Heart left ventricle (tissue), 16 donors: ENCODE measurements around the gene SLX1B. TPM values are rescaled to one million over a fixed set of nuclear protein-coding genes. Genes with fewer than 3 reads are reported as not detected.
"Not testable (repeated sequence)": the region's sequence is repeated elsewhere in the genome, so short reads cannot be mapped to it uniquely, and the experiment has no call there.

ENCODE experiments used
- ATAC-seq, 4 donors: fragments of 200-7000 bp; cut with Tn5 transposase; one replicate each; pipeline ENCODE4 v1.9.1; 2020 to 2022; ENCODE audit warnings: moderate library complexity in 4 of 4, mild to moderate bottlenecking in 3 of 4, moderate number of reproducible peaks in 1 of 4
- DNase-seq, 5 donors: peaks; one replicate each; pipeline ENCODE4 v3.0.0-alpha.2; 2020
- H3K27ac ChIP-seq, 12 donors: fragments of 200-600 bp; sonication (generic) in 4 of 12; one replicate each; pipeline versions ENCODE4 v1.5.0 to v1.8.0; 2016 to 2022; ENCODE audit warnings: mild to moderate bottlenecking in 2 of 12
- H3K27me3 ChIP-seq, 9 donors: fragments of 200-600 bp; sonication (generic) in 2 of 9; one replicate each; pipeline versions ENCODE4 v1.5.1 to v1.8.0; 2016 to 2022; ENCODE audit warnings: mild to moderate bottlenecking in 3 of 9
- H3K36me3 ChIP-seq, 9 donors: fragments of 200-600 bp; sonication (generic) in 2 of 9; one replicate each; pipeline versions ENCODE4 v1.5.0 to v1.8.0; 2018 to 2022; ENCODE audit warnings: mild to moderate bottlenecking in 2 of 9
- H3K4me1 ChIP-seq, 12 donors: fragments of 200-600 bp; sonication (generic) in 4 of 12; one replicate each; pipeline versions ENCODE4 v1.5.0 to v1.8.0; 2016 to 2022; ENCODE audit warnings: mild to moderate bottlenecking in 3 of 12
- H3K4me3 ChIP-seq, 12 donors: fragments of 200-600 bp; sonication (generic) in 4 of 12; one replicate each; pipeline versions ENCODE4 v1.5.0 to v1.8.0; 2017 to 2022; ENCODE audit warnings: mild to moderate bottlenecking in 9 of 12, moderate library complexity in 4 of 12
- H3K9me3 ChIP-seq, 12 donors: fragments of 200-600 bp; sonication (generic) in 4 of 12; one replicate each; pipeline versions ENCODE4 v1.5.0 to v1.8.0; 2016 to 2022; ENCODE audit warnings: mild to moderate bottlenecking in 1 of 12
- WGBS, 4 donors: extraction: QIAGEN DNeasy Blood & Tissue Kit in 2 of 4; methylation state at CpG; one replicate each; pipeline versions ENCODE4 v1.1.5 to v1.1.7; 2013 to 2018; 5-methylcytosine and 5-hydroxymethylcytosine counted together
- intact Hi-C, 10 donors: fragments of 100-400 bp; cut with DNase I; formaldehyde crosslinking; loops; one replicate each; pipeline versions ENCODE4 v1.11.1 to v1.14.2; 2022
- long read RNA-seq, 3 donors: library from polyadenylated mRNA; unstranded; transcript quantifications; one replicate each; pipeline ENCODE4 v2.0.0, GENCODE V29; 2020 to 2021
- polyA plus RNA-seq, 2 donors: library from polyadenylated mRNA; stranded (reverse); fragments of 200-250 nt; gene quantifications; one replicate each; pipeline ENCODE4 v1.2.3, GENCODE V29; 2013
- total RNA-seq, 9 donors: library from RNA; depleted of rRNA in 2 of 9; stranded (reverse); fragments of >200 nt in 2 of 9; fragmentation: NEBNext Ultra II Directional in 3 of 9; extraction: Animal tissue kit (Norgen Biotek cat#: 25700) in 3 of 9; gene quantifications; one replicate each; pipeline versions ENCODE4 v1.1.0 to v1.2.4, GENCODE V29; 2016 to 2023
- donor health status: ischemic (EF 13 %, LVEDD 7.1; RV severe dilation, severe dysfunction).
- donor health status: healthy with polysubstance abuse.
- donor health status: DM: no; HTN: yes; CAD: no.
- donor health status: DM: no; HTN: no; CAD: no.
- donor health status: ischemic (EF 25% LVEDD 6.9; RV normal size, moderate dysfunction).
- donor health status: ischemic (EF 25% LVEDD 5.7; RV mildly dilated, moderate dysfunction).
- donor health status: healthy.
- donor health status: DM: yes; HTN: yes; CAD: no.
- donor health status: ischemic (EF 35%, LVEDD 5.7; RV mildly dilated, moderate dysfunction).
- donor health status: nonischemic (EF 11% LVEDD 7.7; RV severe dilation, severe dysfunction).
- donor health status: DM: yes; HTN: yes; CAD: no.
- donor health status: PGD.
- donor health status: ischemic (EF 29% LVEDD 5.4; RV normal size, mild dysfunction).
- donor health status: nonischemic (EF 23%, LVEDD 6.1; RV moderate dilation, normal function).

Gene SLX1B
- total RNA-seq (10 to 100 TPM in 8 of 9 donors, 1 to 10 TPM in 1; 4.6 to 24.5 (median 14.4) TPM), polyA plus RNA-seq (10 to 100 TPM; 11.8 to 41.4 TPM)
- long read RNA-seq, donor 1, transcript SLX1B-201 (6 exons, 1,165 nt) = major isoform, 5 of 6 reads
- long read RNA-seq, donor 1, partial matches to known transcripts = 0 of 6 reads
- long read RNA-seq, donor 1, other reads (novel, unspliced or antisense) = 0 of 6 reads
- long read RNA-seq, donor 2, transcript SLX1B-201 (6 exons, 1,165 nt) = major isoform, 27 of 28 reads
- long read RNA-seq, donor 2, partial matches to known transcripts = 0 of 28 reads
- long read RNA-seq, donor 2, other reads (novel, unspliced or antisense) = 1 of 28 reads
- long read RNA-seq, donor 3, transcript SLX1B-201 (6 exons, 1,165 nt) = major isoform, 6 of 8 reads
- long read RNA-seq, donor 3, partial matches to known transcripts = 0 of 8 reads
- long read RNA-seq, donor 3, other reads (novel, unspliced or antisense) = 1 of 8 reads

DNA sequence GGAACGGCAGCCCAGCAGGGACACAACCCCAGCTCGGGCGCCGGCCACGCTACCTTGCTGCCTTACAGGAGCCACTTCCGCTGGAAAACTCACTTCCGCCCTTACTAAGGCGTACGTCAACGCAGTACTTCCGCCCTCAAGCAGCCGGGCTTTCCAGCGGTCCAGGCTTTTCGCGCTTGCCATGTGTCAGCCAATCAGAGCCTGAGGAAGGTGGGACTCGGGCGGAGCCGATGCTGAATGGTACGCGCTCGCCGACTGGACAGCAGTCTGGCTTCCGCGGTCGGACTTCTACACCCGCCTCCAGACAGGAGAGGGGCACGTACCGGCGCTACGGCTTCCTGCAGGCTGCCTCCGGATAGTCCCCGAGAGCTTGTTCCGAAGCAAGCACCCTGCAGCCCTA, at the start of gene SLX1B, which contains the start of gene BOLA2:
Gene SLX1B (plus strand): TSS at position 265 of the 400 bp plus-strand sequence.
Gene BOLA2 (minus strand): TSS at position 83 of the 400 bp plus-strand sequence. CDS start 98 bp downstream, outside the sequence.
- H3K4me1 ChIP-seq, intact Hi-C loops, H3K9me3 ChIP-seq, H3K27ac ChIP-seq, H3K4me3 ChIP-seq, H3K27me3 ChIP-seq, H3K36me3 ChIP-seq, DNase-seq: not testable (repeated sequence)
- WGBS, 4 donors = no CpG with 5 or more reads among the region's 33 CpGs
- peak; percentile 95 to 98 (median 96) for ATAC-seq

DNA sequence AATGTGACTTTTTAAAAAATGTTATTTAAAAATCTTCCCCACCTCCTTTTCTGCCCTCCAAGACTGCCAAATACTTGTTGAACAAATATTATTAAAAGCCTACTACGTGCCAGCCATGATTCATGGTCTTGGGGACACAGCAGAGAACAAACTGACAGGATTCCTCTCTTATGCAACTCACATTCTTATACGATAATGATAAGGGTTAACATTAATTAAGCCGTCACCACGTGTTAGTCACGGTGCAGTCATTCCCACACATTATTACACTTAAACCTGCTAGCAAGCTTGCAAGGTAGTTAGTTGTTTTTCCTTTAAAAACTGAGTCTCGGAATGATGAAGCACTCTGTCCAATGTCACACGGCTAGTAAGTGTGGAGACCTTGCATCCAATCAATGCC, 49.1 kb upstream of the SLX1B start:
- intact Hi-C loops, H3K27me3 ChIP-seq, H3K9me3 ChIP-seq, ATAC-seq, H3K4me3 ChIP-seq, H3K36me3 ChIP-seq, DNase-seq, H3K4me1 ChIP-seq, H3K27ac ChIP-seq: not testable (repeated sequence)
- 56 to 84% (median 78%) methylated on average over 5 to 7 of the region's 7 CpGs for WGBS, 4 donors

GRCh38 chr16:29423587-29423986, 30.7 kb upstream of the SLX1B start:
- H3K4me1 ChIP-seq, H3K4me3 ChIP-seq, ATAC-seq, H3K27me3 ChIP-seq, H3K9me3 ChIP-seq, H3K27ac ChIP-seq, intact Hi-C loops, DNase-seq: not testable (repeated sequence)
- H3K36me3 ChIP-seq = peaks cover 0 to 21% (median 0%) of the 10 kb centered on the region in 9 donors
- WGBS, 4 donors = 95 to 100% (median 98%) methylated on average over 2 of the region's 2 CpGs

DNA sequence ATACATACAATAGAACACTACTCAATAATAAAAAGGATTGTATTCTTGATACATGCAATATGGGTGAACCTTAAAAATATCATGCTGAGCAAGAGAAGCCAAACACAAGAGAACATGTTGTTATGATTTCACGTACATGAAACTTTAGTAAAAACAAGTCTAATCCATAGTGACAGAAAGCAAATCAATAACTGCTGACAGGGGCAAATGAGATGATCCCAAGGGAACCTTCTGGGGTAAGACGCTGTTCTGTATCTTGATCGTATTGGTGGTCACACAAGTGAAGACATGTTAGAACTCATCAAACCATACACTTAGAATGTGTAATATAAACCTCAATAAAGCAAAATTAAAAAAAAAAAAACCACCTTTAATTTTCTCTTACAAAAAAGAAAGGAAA, 28.9 kb upstream of the SLX1B start:
- H3K27ac ChIP-seq, H3K9me3 ChIP-seq, ATAC-seq, H3K4me1 ChIP-seq, DNase-seq, H3K27me3 ChIP-seq, H3K4me3 ChIP-seq, intact Hi-C loops: not testable (repeated sequence)
- peaks cover 0 to 21% (median 0%) of the 10 kb centered on the region in 9 donors for H3K36me3 ChIP-seq
- 94 to 100% (median 99%) methylated on average over 3 of the region's 3 CpGs for WGBS, 4 donors

DNA sequence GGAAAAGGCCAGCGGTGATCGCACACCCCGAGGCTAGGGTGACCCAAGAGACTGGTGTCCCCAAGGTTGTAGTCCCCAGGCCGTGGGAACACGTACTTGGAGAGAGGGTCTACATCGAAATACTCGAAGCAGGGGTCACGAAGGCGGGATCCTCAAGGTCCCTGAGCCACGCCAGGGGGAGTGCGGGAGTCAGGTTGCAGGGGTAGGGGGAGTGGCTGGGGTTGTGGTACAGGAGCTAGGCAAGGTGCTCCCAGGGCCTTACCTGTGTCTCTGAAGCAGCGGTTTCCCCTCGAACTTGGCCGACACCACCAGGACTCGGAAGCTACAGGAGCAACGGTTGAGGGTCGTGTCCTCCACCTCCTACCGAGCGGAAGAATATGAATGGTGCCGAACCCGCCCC, 579 bp upstream of the SLX1B start:
- peak; percentile 8 to 17 (median 12) for ATAC-seq
- H3K27me3 ChIP-seq, H3K4me3 ChIP-seq, DNase-seq, intact Hi-C loops, H3K27ac ChIP-seq, H3K9me3 ChIP-seq, H3K36me3 ChIP-seq, H3K4me1 ChIP-seq: not testable (repeated sequence)
- no CpG with 5 or more reads among the region's 21 CpGs for WGBS, 4 donors

DNA sequence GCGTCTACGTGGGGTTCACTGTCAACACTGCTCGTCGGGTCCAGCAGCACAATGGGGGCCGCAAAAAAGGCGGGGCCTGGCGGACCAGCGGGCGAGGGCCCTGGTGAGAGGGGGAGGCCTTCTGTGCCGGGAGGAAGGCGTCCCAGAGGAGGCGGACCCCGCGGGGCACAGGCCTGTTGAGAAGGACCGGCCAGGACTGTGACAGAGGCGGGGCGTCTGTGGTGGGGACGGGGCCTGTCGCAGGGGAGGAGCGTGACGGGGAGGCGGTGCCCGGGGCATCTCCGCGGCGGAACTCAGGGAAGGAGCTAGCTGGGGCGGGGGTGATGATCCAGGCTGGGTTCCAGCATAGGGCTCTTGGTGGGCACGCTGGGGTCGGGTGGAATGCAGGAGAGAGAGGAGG, 495 bp downstream of the SLX1B start:
- H3K27ac ChIP-seq, H3K27me3 ChIP-seq, H3K36me3 ChIP-seq, DNase-seq, H3K4me1 ChIP-seq, intact Hi-C loops, H3K4me3 ChIP-seq, H3K9me3 ChIP-seq: not testable (repeated sequence)
- peak; percentile 60 to 84 (median 80) for ATAC-seq
- WGBS, 4 donors = no CpG with 5 or more reads among the region's 29 CpGs

GRCh38 chr16:29457660-29458059, 3.3 kb downstream of the SLX1B start:
- ATAC-seq, H3K27ac ChIP-seq, H3K4me1 ChIP-seq, intact Hi-C loops, H3K36me3 ChIP-seq, H3K4me3 ChIP-seq, H3K27me3 ChIP-seq, H3K9me3 ChIP-seq: not testable (repeated sequence)
- 95 to 99% methylated on average over 1 of the region's 2 CpGs; no CpG with 5 or more reads in 2 of the 4 donors for WGBS, 4 donors
- peak in 1 of 5 donors; percentile 22 for DNase-seq

DNA sequence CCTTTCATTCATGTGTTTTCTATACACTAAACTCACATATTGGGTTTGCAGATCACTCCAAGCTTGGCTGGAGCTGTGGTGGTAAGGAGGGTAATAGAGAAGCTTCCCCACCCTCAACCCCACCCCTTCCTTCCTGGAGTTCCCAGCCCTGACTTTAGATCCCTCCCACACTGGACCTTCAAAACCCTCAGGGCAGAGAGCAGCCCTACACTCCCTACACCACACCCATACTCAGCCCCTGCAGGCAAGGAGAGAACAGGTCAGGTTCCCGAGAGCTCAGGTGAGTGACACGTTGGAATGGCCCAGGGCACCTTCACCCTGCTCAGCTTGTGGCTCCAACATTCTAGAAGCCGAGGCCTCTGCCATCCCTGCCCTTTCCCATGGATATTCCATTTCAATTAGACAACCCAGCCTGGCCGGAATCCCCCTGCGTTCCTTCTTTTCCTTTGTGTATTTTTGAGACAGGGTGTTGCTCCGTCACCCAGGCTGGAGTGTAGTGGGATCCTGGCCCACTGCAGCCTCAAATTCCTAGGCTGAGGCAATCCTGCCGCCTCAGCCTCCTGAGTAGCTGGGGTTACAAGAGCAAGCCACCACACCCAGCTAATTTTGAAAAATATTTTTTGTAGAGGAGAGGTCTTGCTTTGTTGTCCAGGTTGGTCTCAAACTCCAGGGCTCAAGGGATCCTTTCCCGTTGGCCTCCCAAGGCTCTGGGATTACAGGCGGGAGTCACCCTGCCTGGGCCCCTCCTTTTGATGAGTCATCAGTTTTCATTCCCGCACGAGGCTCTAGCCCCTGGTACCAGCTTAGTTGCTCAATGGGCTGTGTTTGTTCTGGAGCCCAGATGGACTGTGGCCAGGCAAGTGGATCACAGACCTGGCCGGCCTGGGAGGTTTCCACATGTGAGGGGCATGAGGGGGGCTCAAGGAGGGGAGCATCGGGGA, 5.6 kb downstream of the SLX1B start, which contains the start of gene SULT1A4:
Gene SULT1A4 (plus strand): TSS at position 208 of the 941 bp plus-strand sequence. CDS start 1,473 bp downstream, outside the sequence.
- H3K4me1 ChIP-seq, H3K27me3 ChIP-seq, intact Hi-C loops, H3K36me3 ChIP-seq, DNase-seq, H3K27ac ChIP-seq, H3K9me3 ChIP-seq, H3K4me3 ChIP-seq: not testable (repeated sequence)
- ATAC-seq = peak; percentile 29 to 65 (median 48)
- WGBS, 4 donors = no CpG with 5 or more reads among the region's 13 CpGs

DNA sequence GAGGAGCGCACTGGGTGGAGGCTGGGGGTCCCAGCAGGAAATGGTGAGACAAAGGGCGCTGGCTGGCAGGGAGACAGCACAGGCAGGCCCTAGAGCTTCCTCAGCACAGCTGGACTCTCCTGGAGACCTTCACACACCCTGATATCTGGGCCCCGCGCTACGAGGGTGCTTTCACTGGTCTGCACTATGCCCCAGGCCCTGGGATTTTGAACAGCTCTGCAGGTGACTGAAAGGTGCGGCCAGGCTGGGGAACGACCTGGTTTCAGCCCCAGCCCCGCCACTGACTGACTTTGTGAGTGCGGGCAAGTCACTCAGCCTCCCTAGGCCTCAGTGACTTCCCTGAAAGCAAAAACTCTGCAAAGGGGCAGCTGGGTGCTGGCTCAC, 6.3 kb downstream of the SLX1B start:
- WGBS, 4 donors = no CpG with 5 or more reads among the region's 9 CpGs
- H3K36me3 ChIP-seq, DNase-seq: not testable (repeated sequence)

GRCh38 chr16:29465985-29466824, 11.9 kb downstream of the SLX1B start:
- H3K4me3 ChIP-seq, H3K9me3 ChIP-seq, H3K27me3 ChIP-seq, H3K4me1 ChIP-seq, DNase-seq, intact Hi-C loops, H3K27ac ChIP-seq, H3K36me3 ChIP-seq: not testable (repeated sequence)
- ATAC-seq = peak; percentile 30 to 67 (median 58)
- 3% methylated on average over 6 of the region's 57 CpGs; no CpG with 5 or more reads in 3 of the 4 donors for WGBS, 4 donors

More for the DNA sequence above, 6.3 kb downstream of the SLX1B start:
- H3K4me3 ChIP-seq, H3K27ac ChIP-seq, intact Hi-C loops, H3K27me3 ChIP-seq, H3K4me1 ChIP-seq, H3K9me3 ChIP-seq: not testable (repeated sequence)
- ATAC-seq = peak in 1 of 4 donors; percentile 6
